GM23338 (cell line): ENCODE measurements around the gene GRIK4. TPM values are rescaled to one million over a fixed set of nuclear protein-coding genes. Genes with fewer than 3 reads are reported as not detected.

Experiments
- ATAC-seq: fragments of 200-7000 bp; cut with Tn5 transposase; 3 replicates; pipeline ENCODE4 v1.9.1; 2020
- DNase-seq: peaks from one replicate; pipeline ENCODE4 v3.0.0-alpha.2; 2015; ENCODE audit warnings: low spot score
- H2AFZ ChIP-seq: fragments of 200-600 bp; sonication (generic); 2 replicates; pipeline ENCODE4 v1.8.0; 2016; ENCODE audit warnings: antibody characterized with exemption, mild to moderate bottlenecking, moderate library complexity
- H3F3A ChIP-seq: fragments of 200-600 bp; sonication (generic); replicated peaks from 2 replicates; pipeline ENCODE4 v1.8.0; 2017; ENCODE audit warnings: antibody characterized with exemption, mixed run types, low read depth
- H3K27ac ChIP-seq: fragments of 200-600 bp; sonication (generic); 2 replicates; pipeline ENCODE4 v1.6.1; 2016; ENCODE audit warnings: low read depth
- H3K27me3 ChIP-seq: fragments of 200-600 bp; sonication (generic); 2 replicates; pipeline ENCODE4 v1.8.0; 2016; ENCODE audit warnings: mild to moderate bottlenecking, mixed run types, moderate library complexity; ENCODE audit not compliant: insufficient read depth
- H3K36me3 ChIP-seq: fragments of 200-600 bp; sonication (generic); 2 replicates; pipeline ENCODE4 v1.8.0; 2016; ENCODE audit warnings: mild to moderate bottlenecking; ENCODE audit not compliant: insufficient read depth
- H3K4me1 ChIP-seq: fragments of 200-600 bp; sonication (generic); 2 replicates; pipeline ENCODE4 v1.8.0; 2016; ENCODE audit warnings: mild to moderate bottlenecking, moderate library complexity; ENCODE audit not compliant: insufficient read depth
- H3K4me2 ChIP-seq: fragments of 200-600 bp; sonication (generic); 2 replicates; pipeline ENCODE4 v1.7.1; 2017; ENCODE audit warnings: mixed run types
- H3K4me3 ChIP-seq: fragments of 200-600 bp; sonication (generic); 2 replicates; pipeline ENCODE4 v1.6.1; 2016; ENCODE audit warnings: mixed run types
- H3K79me2 ChIP-seq: fragments of 200-600 bp; sonication (generic); replicated peaks from 2 replicates; pipeline ENCODE4 v1.8.0; 2017; ENCODE audit warnings: mild to moderate bottlenecking; ENCODE audit not compliant: insufficient read depth
- H3K9me2 ChIP-seq: fragments of 200-600 bp; sonication (generic); 2 replicates; pipeline ENCODE4 v1.8.0; 2017; ENCODE audit not compliant: insufficient read depth
- H4K20me1 ChIP-seq: fragments of 200-600 bp; sonication (generic); replicated peaks from 2 replicates; pipeline ENCODE4 v1.8.0; 2017; ENCODE audit warnings: mild to moderate bottlenecking; ENCODE audit not compliant: insufficient read depth
- H3K27ac Mint-ChIP-seq: 2 replicates; pipeline ENCODE4 v1.8.0; 2020; ENCODE audit warnings: inconsistent platforms, mild to moderate bottlenecking, moderate library complexity, mixed read lengths
- H3K27me3 Mint-ChIP-seq: 3 replicates; pipeline ENCODE4 v1.8.0; 2022; ENCODE audit warnings: low read depth, mild to moderate bottlenecking, moderate library complexity, mixed read lengths, inconsistent platforms; ENCODE audit not compliant: insufficient read depth, poor library complexity
- H3K36me3 Mint-ChIP-seq: 3 replicates; pipeline ENCODE4 v1.8.0; 2021; ENCODE audit warnings: low read depth, mild to moderate bottlenecking, inconsistent platforms, moderate library complexity, mixed read lengths
- H3K4me1 Mint-ChIP-seq: 3 replicates; pipeline ENCODE4 v1.8.0; 2020; ENCODE audit warnings: mild to moderate bottlenecking, inconsistent platforms, mixed read lengths
- H3K4me3 Mint-ChIP-seq: 3 replicates; pipeline ENCODE4 v1.8.0; 2021; ENCODE audit warnings: moderate library complexity, mild to moderate bottlenecking, inconsistent platforms, mixed read lengths
- H3K9me3 Mint-ChIP-seq: 3 replicates; pipeline ENCODE4 v1.8.0; 2020; ENCODE audit warnings: moderate library complexity, mild to moderate bottlenecking, inconsistent platforms, mixed read lengths
- CREB1 ChIP-seq: fragments of 250-450 bp; sonication (Bioruptor Pico); IDR thresholded peaks from 2 replicates; pipeline ENCODE4 v1.5.0; 2020; ENCODE audit warnings: low read depth, mild to moderate bottlenecking, moderate library complexity
- CTCF ChIP-seq, 2 experiments: fragments of 200-600 bp in 1 of 2; sonication (generic) in 1 of 2; conservative IDR thresholded peaks; 2 replicates each; pipeline versions ENCODE4 v1.5.1 to v1.6.1; 2016 to 2017; ENCODE audit warnings: antibody characterized with exemption in 2 of 2, low read depth in 2 of 2, mild to moderate bottlenecking in 2 of 2, moderate library complexity in 1 of 2
- ETS1 ChIP-seq: IDR thresholded peaks from 2 replicates; pipeline ENCODE4 v1.6.1; 2016; ENCODE audit warnings: antibody characterized with exemption
- EZH2 ChIP-seq: fragments of 200-600 bp; sonication (generic); IDR thresholded peaks from one replicate; pipeline ENCODE4 v1.8.0; 2017; ENCODE audit warnings: antibody characterized with exemption, mild to moderate bottlenecking, low read depth; ENCODE audit not compliant: unreplicated experiment
- JUNB ChIP-seq: IDR thresholded peaks from one replicate; pipeline ENCODE4 v1.6.1; 2016; ENCODE audit warnings: antibody characterized with exemption; ENCODE audit not compliant: unreplicated experiment
- NANOG ChIP-seq: IDR thresholded peaks from 2 replicates; pipeline ENCODE4 v1.6.1; 2016; ENCODE audit warnings: antibody characterized with exemption, borderline replicate concordance
- POLR2AphosphoS5 ChIP-seq: IDR thresholded peaks from 2 replicates; pipeline ENCODE4 v1.6.1; 2016; ENCODE audit warnings: antibody characterized with exemption, low read depth
- STAT1 ChIP-seq: IDR thresholded peaks from one replicate; pipeline ENCODE4 v1.6.1; 2016; ENCODE audit warnings: antibody characterized with exemption; ENCODE audit not compliant: unreplicated experiment
- ZNF114 ChIP-seq: fragments of 250-450 bp; sonication (Bioruptor Pico); IDR thresholded peaks from 2 replicates; pipeline ENCODE4 v1.5.0; 2020; ENCODE audit warnings: mild to moderate bottlenecking, moderate library complexity
- ZNF462 ChIP-seq: fragments of 250-450 bp; sonication (Bioruptor Pico); IDR thresholded peaks from 2 replicates; pipeline ENCODE4 v1.5.0; 2020; ENCODE audit warnings: mild to moderate bottlenecking, moderate library complexity
- polyA plus RNA-seq: library from polyadenylated mRNA; unstranded; fragments of >200 nt; fragmentation: Nextera tagmentation; extraction: Ambion mirVana; gene quantifications from 2 replicates; pipeline ENCODE4 v1.2.1, GENCODE V29; 2016
- total RNA-seq: library from RNA; depleted of rRNA; stranded (reverse); fragments of >200 nt; shearing (Covaris generic); gene quantifications from 2 replicates; pipeline ENCODE4 v1.2.3, GENCODE V29; 2014

The GRIK4 gene
- total and polyA plus RNA-seq, 2 experiments from 2014 or later: 0.63 to 2.2 TPM

GRCh38 chr11:120996973-120997372 lies 485.4 kb downstream of the GRIK4 start:
- Histone ChIP-seq H3K27me3 (no peaks in the 10 kb centered on the region), H4K20me1 (no peaks in the 10 kb centered on the region), H3K36me3 (no peaks in the 10 kb centered on the region), H3K27ac (no peak overlapping the region), H3K79me2 (no peaks in the 10 kb centered on the region), H3F3A (no peaks in the 10 kb centered on the region), H3K9me2 (no peaks in the 10 kb centered on the region), H3K4me2 (no peak overlapping the region), H2AFZ (no peak overlapping the region), H3K4me3 (no peak overlapping the region), H3K4me1 (peaks cover 17% of the 10 kb centered on the region)
- Mint-ChIP-seq H3K4me3 (no peak overlapping the region), H3K9me3 (no peaks in the 10 kb centered on the region), H3K27me3 (no peaks in the 10 kb centered on the region), H3K4me1 (peaks cover 7% of the 10 kb centered on the region), H3K27ac (no peak overlapping the region), H3K36me3 (no peaks in the 10 kb centered on the region)
- no peak for TF ChIP-seq ZNF114 (CRISPR knock-in tag)
- TF ChIP-seq ZNF462: no peak
- ATAC-seq (peak; percentile 44), DNase-seq (no peak)

- H3K36me3 ChIP-seq: no peaks in the 10 kb centered on the region
- TF ChIP-seq POLR2AphosphoS5: no peak
- TF ChIP-seq JUNB: no peak
- TF ChIP-seq CREB1 (CRISPR knock-in tag): no peak
- TF ChIP-seq EZH2: no peak
- TF ChIP-seq NANOG: no peak
- no peak for TF ChIP-seq ZNF114 (CRISPR knock-in tag)
- TF ChIP-seq STAT1: no peak
- no peak for TF ChIP-seq CTCF (conservative IDR thresholded peaks at IDR 0.05; ENCODE audit: low read depth in 2 of 2)
- TF ChIP-seq ETS1: no peak
Observed at GRCh38 chr11:120998581-120998980, 487.0 kb downstream of the GRIK4 start.

More at GRCh38 chr11:120998581-120998980, 487.0 kb downstream of the GRIK4 start:
- Mint-ChIP-seq H3K4me1 (peaks cover 15% of the 10 kb centered on the region), H3K36me3 (no peaks in the 10 kb centered on the region), H3K27me3 (peaks cover 3% of the 10 kb centered on the region), H3K27ac (no peak overlapping the region), H3K9me3 (no peaks in the 10 kb centered on the region), H3K4me3 (no peak overlapping the region)
- H3F3A ChIP-seq: no peaks in the 10 kb centered on the region
- H4K20me1 ChIP-seq: no peaks in the 10 kb centered on the region
- no peaks in the 10 kb centered on the region for H3K79me2 ChIP-seq
- no peak overlapping the region for H3K27ac ChIP-seq
- peaks cover 14% of the 10 kb centered on the region for H3K4me1 ChIP-seq
- no peak overlapping the region for H3K4me2 ChIP-seq
- H3K4me3 ChIP-seq: no peak overlapping the region
- no peak for DNase-seq
- no peak for ATAC-seq
- no peaks in the 10 kb centered on the region for H3K27me3 ChIP-seq
- H2AFZ ChIP-seq: no peak overlapping the region
- no peaks in the 10 kb centered on the region for H3K9me2 ChIP-seq
